ENCODE data around the gene FBXW7.

The FBXW7 gene

DNA sequence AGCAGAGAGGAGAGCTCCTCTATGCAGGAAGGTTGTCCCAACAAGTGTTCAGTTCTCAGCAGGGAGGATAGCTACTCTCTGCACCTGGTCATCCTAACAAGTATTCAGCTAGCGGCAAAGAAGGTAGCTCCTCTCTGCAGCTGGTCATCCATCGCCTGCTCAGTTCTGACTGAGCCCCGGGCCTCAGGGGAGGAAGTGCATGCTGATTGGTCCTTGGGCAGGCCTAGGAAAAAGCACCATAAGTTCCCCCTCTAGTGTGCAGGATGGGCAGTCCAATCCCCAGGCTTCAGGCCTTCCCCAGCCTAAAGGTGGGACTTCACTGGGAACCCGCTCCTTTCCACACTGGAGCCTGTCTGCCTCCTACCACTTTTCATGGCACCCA lies 4.4 kb upstream of the FBXW7 start:
- Histone ChIP-seq H3K36me3 (no peaks in the 10 kb centered on the region), H3K4me3 (ENCODE audit: low read depth, low read length) (0 out of 2 replicates have a peak overlapping the region, but pooled peaks have one; percentile 2), H3K27me3 (no peaks in the 10 kb centered on the region), H3K9me3 (no peaks in the 10 kb centered on the region), H3K4me1 (no peaks in the 10 kb centered on the region)
- TF ChIP-seq, protein P1, sequence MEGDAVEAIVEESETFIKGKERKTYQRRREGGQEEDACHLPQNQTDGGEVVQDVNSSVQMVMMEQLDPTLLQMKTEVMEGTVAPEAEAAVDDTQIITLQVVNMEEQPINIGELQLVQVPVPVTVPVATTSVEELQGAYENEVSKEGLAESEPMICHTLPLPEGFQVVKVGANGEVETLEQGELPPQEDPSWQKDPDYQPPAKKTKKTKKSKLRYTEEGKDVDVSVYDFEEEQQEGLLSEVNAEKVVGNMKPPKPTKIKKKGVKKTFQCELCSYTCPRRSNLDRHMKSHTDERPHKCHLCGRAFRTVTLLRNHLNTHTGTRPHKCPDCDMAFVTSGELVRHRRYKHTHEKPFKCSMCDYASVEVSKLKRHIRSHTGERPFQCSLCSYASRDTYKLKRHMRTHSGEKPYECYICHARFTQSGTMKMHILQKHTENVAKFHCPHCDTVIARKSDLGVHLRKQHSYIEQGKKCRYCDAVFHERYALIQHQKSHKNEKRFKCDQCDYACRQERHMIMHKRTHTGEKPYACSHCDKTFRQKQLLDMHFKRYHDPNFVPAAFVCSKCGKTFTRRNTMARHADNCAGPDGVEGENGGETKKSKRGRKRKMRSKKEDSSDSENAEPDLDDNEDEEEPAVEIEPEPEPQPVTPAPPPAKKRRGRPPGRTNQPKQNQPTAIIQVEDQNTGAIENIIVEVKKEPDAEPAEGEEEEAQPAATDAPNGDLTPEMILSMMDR (IDR thresholded peaks at IDR 0.05; ENCODE audit: low read depth, low read length) = peak; percentile 50
- DNase-seq = peak; percentile 74

DNA sequence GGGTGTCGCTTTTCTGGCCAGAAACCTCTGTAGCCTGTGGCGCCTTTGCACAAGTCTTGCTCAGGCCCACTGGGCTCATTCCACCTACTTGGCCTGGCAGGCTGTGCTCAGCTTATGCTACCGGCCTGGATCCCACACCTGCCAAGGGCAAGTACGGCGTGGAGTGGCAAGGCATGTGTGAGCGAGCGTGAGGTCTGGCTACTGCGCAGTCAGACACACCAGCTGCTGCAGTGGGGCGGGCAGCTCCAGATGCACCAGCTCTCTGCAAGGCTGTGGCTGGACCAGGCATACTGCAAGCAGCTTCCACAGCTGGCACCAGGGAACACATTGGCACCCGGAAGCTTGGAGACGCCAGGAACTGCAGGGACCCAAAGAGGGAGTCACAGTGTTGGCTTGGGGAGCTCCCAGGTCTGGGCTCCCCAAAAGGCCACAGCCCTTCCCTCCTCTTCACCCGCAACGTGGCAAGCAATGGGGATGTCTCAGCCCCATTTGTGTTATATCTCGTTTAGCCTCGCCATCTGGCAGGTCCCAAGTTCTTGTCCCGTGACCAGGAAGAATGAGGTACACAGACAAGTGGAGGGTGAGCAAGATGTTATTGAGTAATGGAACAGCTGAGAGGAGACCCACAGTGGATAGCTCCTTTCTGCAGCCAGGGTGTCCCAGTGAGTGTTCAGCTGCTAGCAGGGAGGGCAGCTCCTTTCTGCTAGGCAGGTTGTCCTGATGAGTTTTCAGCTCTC lies 3.8 kb upstream of the FBXW7 start:
- H3K27me3 ChIP-seq = no peaks in the 10 kb centered on the region
- 0 out of 2 replicates have a peak overlapping the region, but pooled peaks have one; percentile 2 for H3K4me3 ChIP-seq (ENCODE audit: low read depth, low read length)
- no peaks in the 10 kb centered on the region for H3K9me3 ChIP-seq
- TF ChIP-seq, protein P1 (IDR thresholded peaks at IDR 0.05; ENCODE audit: low read depth, low read length) = no peak
- no peak for DNase-seq
- H3K4me1 ChIP-seq = no peaks in the 10 kb centered on the region
- no peaks in the 10 kb centered on the region for H3K36me3 ChIP-seq

DNA sequence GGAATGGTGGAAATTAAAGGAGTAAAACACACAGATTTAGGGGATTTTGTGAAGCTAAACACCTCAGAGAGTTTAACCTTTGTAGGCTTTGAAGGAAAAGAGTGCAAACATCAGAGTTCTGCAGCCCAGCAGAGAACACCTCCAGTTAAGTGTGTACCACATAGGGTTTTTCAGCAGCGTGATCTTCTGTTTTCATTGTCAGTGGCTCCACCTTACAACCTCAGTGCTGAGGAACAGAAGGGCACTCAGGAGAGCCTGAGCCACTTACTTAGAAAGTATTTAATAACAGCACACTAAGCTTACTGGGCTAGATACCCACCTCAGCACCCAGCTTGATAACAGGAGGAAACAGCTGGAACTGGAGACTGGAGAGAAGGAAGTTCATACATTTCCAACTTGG lies 2.0 kb upstream of the FBXW7 start:
- no peak for DNase-seq
- no peaks in the 10 kb centered on the region for H3K27me3 ChIP-seq
- peaks cover 3% of the 10 kb centered on the region; the same call in 1 of the 2 replicates for H3K4me1 ChIP-seq
- H3K4me3 ChIP-seq (ENCODE audit: low read depth, low read length) = no peak overlapping the region
- TF ChIP-seq, protein P1 (IDR thresholded peaks at IDR 0.05; ENCODE audit: low read depth, low read length) = no peak
- no peaks in the 10 kb centered on the region for H3K9me3 ChIP-seq
- no peaks in the 10 kb centered on the region for H3K36me3 ChIP-seq

DNA sequence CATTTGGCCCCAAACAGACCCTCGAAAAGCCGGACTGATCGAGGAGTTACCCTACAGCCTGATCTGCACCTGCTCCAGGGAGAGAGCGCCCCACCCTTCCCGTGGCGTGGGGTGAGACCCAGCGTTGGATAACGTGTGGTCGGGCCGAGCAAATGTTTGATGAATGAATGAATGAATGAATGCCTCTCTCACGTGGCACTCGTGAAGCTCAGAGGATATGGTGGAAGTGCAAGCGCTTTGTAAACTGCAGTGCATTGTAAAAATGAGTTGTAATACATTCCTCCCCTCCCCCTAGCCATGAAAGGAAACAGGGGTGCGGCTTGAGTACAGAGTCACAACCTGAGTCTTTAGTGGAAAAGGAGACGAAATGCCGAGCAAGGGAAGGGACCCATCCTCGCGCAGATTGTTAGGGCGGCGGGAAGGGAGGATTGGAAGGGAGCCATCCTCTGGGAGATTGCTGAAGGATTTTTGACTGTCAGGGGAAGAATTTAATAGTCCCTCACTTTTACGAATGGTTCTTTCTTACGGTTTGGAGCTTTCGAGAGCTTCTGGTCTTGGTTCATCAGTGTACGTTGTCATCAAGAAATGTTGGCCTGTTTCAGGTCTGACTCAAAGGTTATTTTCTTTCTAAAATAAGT lies 772 bp upstream of the FBXW7 start:
- peaks cover 3% of the 10 kb centered on the region; the same call in 1 of the 2 replicates for H3K4me1 ChIP-seq
- no peaks in the 10 kb centered on the region for H3K9me3 ChIP-seq
- no peaks in the 10 kb centered on the region for H3K36me3 ChIP-seq
- TF ChIP-seq, protein P1 (IDR thresholded peaks at IDR 0.05; ENCODE audit: low read depth, low read length) = no peak
- peak overlapping the region; percentile 98 for H3K4me3 ChIP-seq (ENCODE audit: low read depth, low read length)
- H3K27me3 ChIP-seq = no peaks in the 10 kb centered on the region
- DNase-seq = no peak

DNA sequence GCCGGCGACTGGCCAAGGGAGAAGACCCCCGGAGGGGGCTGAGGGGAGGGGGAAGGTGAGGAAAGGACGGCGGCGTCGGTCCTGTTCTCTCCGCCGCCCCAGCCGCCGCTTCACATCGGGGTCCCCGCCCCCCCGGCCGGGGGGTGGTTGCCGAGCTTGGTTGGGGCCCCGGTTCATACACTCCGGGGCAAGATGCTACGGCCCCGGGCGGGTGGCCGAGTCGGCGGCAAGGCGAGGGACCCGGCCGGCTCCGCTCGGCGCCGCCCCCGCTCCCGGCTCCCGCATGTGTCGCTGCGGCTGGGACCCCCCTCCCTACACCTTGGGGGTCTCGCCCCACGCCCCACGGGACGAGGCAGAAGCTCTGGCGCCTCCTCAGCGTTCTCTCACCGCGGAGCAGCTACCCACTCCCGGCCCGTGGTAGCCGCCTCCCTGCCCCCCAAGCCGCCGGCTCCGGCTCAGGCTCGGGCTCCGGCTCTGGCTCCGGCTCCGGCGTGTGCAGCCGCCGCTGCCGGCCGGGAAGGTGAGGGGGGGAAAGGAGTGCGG lies 461 bp downstream of the FBXW7 start:
- peak overlapping the region; percentile 98 for H3K4me3 ChIP-seq (ENCODE audit: low read depth, low read length)
- no peaks in the 10 kb centered on the region for H3K27me3 ChIP-seq
- DNase-seq = no peak
- TF ChIP-seq, protein P1 (IDR thresholded peaks at IDR 0.05; ENCODE audit: low read depth, low read length) = no peak
- 0 out of 2 replicates have a peak, but pooled peaks cover 2% of the 10 kb centered on the region for H3K36me3 ChIP-seq
- peaks cover 3% of the 10 kb centered on the region; the same call in 1 of the 2 replicates for H3K4me1 ChIP-seq
- no peaks in the 10 kb centered on the region for H3K9me3 ChIP-seq

Measured in BE2C (cell line).